GM08714 (cell line): ENCODE measurements around the gene SUGP1.

Experiments
- H3K4me3 ChIP-seq: fragments of 200-500 bp; sonication (Bioruptor generic); 2 replicates; pipeline ENCODE4 v1.5.1; 2014; ENCODE audit warnings: mild to moderate bottlenecking, low read length, inconsistent platforms
- ZNF274 ChIP-seq: IDR thresholded peaks from 2 replicates; pipeline ENCODE4 v1.6.1; 2012; ENCODE audit warnings: mild to moderate bottlenecking, low read depth, low read length

The SUGP1 gene

GRCh38 chr19:19296953-19297689, 23.2 kb downstream of the SUGP1 start:
- no peak for TF ChIP-seq ZNF274
- no peak overlapping the region for H3K4me3 ChIP-seq

- TF ChIP-seq ZNF274: no peak
- no peak overlapping the region for H3K4me3 ChIP-seq
These were observed 25.4 kb downstream of the SUGP1 start for GRCh38 chr19:19294914-19295313.

GRCh38 chr19:19292607-19293006, 27.7 kb downstream of the SUGP1 start:
- no peak for TF ChIP-seq ZNF274
- H3K4me3 ChIP-seq: no peak overlapping the region

- no peak overlapping the region for H3K4me3 ChIP-seq
- TF ChIP-seq ZNF274: no peak
These were observed 34.6 kb downstream of the SUGP1 start for GRCh38 chr19:19285686-19286085.

GRCh38 chr19:19280561-19280960, 39.7 kb downstream of the SUGP1 start:
- H3K4me3 ChIP-seq: no peak overlapping the region

GRCh38 chr19:19279853-19280252, 40.5 kb downstream of the SUGP1 start:
- no peak for TF ChIP-seq ZNF274
- no peak overlapping the region for H3K4me3 ChIP-seq

More at GRCh38 chr19:19280561-19280960, 39.7 kb downstream of the SUGP1 start:
- TF ChIP-seq ZNF274: no peak

- H3K4me3 ChIP-seq: no peak overlapping the region
- no peak for TF ChIP-seq ZNF274
These were observed 41.2 kb downstream of the SUGP1 start for GRCh38 chr19:19279062-19279612.

GRCh38 chr19:19278315-19278714, 42.0 kb downstream of the SUGP1 start:
- H3K4me3 ChIP-seq: no peak overlapping the region
- no peak for TF ChIP-seq ZNF274

GRCh38 chr19:19276851-19277250, 43.5 kb downstream of the SUGP1 start:
- TF ChIP-seq ZNF274: no peak
- no peak overlapping the region for H3K4me3 ChIP-seq

- H3K4me3 ChIP-seq: no peak overlapping the region
- TF ChIP-seq ZNF274: no peak
These were observed 43.9 kb downstream of the SUGP1 start for GRCh38 chr19:19276386-19276785.

- H3K4me3 ChIP-seq: no peak overlapping the region
- no peak for TF ChIP-seq ZNF274
These were observed 45.4 kb downstream of the SUGP1 start for GRCh38 chr19:19274716-19275565.

GRCh38 chr19:19274146-19274545, 46.2 kb downstream of the SUGP1 start:
- no peak for TF ChIP-seq ZNF274
- H3K4me3 ChIP-seq: no peak overlapping the region

GRCh38 chr19:19271828-19272599, 48.3 kb downstream of the SUGP1 start:
- no peak overlapping the region for H3K4me3 ChIP-seq
- no peak for TF ChIP-seq ZNF274

- no peak overlapping the region for H3K4me3 ChIP-seq
- TF ChIP-seq ZNF274: no peak
These were observed 49.3 kb downstream of the SUGP1 start for GRCh38 chr19:19270749-19271571.
